ENCODE measurements around the gene VMO1.
A peak's percentile ranks its signal among the peaks of the same experiment; 100 is the strongest.

VMO1 gene

DNA sequence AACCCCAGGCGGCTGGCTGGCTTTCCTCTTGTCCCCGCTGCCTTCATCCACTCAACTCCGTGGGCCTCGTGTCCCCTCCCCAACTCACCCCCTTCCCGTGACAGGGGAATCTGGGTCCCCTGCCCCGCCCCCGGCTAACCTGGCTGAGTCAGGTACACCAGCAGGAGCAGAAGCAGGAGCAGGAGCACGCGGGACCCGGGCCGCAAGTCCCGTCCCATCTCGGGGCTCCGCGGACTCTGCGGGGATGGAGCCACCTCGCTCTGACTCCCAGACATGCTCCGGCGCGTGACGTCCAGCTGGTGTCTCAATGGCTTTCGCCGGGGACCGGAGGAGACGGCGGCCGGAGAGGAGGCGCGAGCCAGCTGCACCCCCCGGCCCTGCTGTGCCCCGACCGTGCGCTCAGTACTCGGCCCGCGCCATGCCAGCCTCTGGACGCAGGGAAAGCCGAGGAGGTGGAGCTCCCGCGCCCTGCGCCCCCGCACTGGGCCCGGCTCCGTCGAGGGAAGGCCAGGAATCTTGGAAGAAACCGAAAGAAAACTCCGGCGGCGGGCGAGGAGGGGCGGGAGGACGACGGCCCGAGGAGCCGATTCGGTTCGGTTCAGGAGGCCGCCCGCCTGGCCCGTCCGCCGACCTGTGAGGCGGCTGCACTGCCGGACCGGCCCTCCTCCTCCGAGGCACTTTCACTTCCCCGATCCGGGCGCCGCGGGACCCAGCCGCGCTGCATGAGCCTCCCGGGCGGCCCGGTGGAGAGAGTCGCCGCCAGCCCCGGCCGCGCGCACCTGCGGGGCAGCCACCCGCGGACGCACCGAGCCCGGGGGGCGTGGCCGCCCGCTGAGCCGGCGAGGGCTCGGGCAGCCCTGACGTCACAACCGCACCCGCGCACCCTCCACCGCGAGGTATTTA is 46.8 kb downstream of the VMO1 start, which contains the start of the genes CXCL16 and ZMYND15:
TSS of gene CXCL16 (minus strand) at position 807 of the 903 bp plus-strand sequence. CDS start at position 218, 589 bp downstream.
TSS of gene ZMYND15 (plus strand) at position 712 of the 903 bp plus-strand sequence. CDS start 716 bp downstream, outside the sequence.
- TF ChIP-seq, protein P1, sequence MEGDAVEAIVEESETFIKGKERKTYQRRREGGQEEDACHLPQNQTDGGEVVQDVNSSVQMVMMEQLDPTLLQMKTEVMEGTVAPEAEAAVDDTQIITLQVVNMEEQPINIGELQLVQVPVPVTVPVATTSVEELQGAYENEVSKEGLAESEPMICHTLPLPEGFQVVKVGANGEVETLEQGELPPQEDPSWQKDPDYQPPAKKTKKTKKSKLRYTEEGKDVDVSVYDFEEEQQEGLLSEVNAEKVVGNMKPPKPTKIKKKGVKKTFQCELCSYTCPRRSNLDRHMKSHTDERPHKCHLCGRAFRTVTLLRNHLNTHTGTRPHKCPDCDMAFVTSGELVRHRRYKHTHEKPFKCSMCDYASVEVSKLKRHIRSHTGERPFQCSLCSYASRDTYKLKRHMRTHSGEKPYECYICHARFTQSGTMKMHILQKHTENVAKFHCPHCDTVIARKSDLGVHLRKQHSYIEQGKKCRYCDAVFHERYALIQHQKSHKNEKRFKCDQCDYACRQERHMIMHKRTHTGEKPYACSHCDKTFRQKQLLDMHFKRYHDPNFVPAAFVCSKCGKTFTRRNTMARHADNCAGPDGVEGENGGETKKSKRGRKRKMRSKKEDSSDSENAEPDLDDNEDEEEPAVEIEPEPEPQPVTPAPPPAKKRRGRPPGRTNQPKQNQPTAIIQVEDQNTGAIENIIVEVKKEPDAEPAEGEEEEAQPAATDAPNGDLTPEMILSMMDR (IDR thresholded peaks at IDR 0.05; ENCODE audit: low read depth, low read length) = no peak
- peak within 1 kb of the TSS; percentile 71 for H3K4me3 ChIP-seq (ENCODE audit: low read depth, low read length)

DNA sequence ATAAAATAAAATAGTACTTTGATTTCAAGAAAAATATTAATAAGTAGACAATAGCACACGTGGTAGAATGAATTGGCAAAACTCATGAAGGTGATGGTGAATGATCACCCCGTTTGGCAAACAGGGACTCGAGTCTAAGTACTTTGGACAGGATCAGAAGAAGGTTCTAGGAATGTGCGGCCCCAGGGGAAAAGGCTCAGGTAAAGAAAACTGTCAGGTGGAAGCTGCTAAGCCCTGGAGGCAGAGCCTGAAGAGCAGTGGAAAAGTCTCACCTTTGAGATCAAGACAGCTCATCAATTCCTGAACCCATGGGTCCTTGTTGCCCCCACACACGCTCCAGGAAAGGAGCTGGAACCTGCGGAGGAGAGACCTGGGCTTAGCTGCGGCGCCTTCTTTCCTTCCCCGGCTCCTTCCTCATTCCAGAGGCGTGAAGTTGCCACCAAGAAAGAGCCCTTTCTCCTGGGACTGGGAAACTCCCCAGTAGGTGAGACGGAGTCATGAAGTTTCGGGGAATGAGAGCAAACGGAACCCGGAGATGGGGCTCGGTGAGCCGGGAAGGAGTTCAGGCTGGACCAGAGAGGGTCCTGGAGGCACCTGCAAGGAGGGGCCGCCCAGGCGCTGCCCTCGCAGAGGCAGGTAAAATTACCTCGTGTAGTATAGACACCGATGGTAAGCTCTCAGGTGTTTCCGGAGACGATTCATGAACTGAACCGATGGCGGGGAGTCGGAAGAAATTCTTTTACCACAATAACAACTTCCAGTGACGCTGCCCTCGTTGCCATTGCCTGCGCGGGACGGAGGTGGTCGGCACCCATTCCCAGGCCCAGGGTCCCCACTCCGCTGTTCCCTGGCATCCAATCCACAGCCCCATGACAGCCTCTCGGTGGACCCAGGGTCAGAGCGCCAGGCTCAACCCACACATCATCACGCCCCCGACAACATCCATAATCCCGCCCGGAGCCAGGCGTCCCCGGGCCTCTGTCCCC is 47.7 kb downstream of the VMO1 start:
- H3K4me3 ChIP-seq (ENCODE audit: low read depth, low read length) = peak overlapping the region; percentile 71

GRCh38 chr17:4735876-4736651 is 50.1 kb downstream of the VMO1 start:
- no peak overlapping the region for H3K4me3 ChIP-seq (ENCODE audit: low read depth, low read length)
- TF ChIP-seq, protein P1 (IDR thresholded peaks at IDR 0.05; ENCODE audit: low read depth, low read length) = no peak

More for the DNA sequence above, 47.7 kb downstream of the VMO1 start:
- TF ChIP-seq, protein P1 (IDR thresholded peaks at IDR 0.05; ENCODE audit: low read depth, low read length) = no peak

Data from WI38 (cell line).